Fibroblast of mammary gland (primary cell): ENCODE results near the gene PROC.
A peak's percentile ranks its signal among the peaks of the same experiment; 100 is the strongest.
"Not testable (repeated sequence)": the region's sequence is repeated elsewhere in the genome, so short reads cannot be mapped to it uniquely, and the experiment has no call there.

ENCODE experiments used
- DNase-seq: peaks from one replicate; pipeline ENCODE4 v3.0.0-alpha.2; 2010; ENCODE audit warnings: low read depth
- H3K4me3 ChIP-seq: 2 replicates; pipeline ENCODE4 v1.5.1; 2011; ENCODE audit warnings: low read depth, mild to moderate bottlenecking, low read length, moderate library complexity; ENCODE audit not compliant: control insufficient read depth
- CTCF ChIP-seq: conservative IDR thresholded peaks from 2 replicates; pipeline ENCODE4 v1.5.1; 2011; ENCODE audit warnings: low read depth, low read length, inconsistent platforms; ENCODE audit not compliant: control insufficient read depth, insufficient read depth

PROC gene

GRCh38 chr2:127437056-127437455 is 18.8 kb downstream of the PROC start:
- TF ChIP-seq CTCF: no peak
- DNase-seq: no peak
- H3K4me3 ChIP-seq: no peak overlapping the region

GRCh38 chr2:127437781-127438726 is 19.8 kb downstream of the PROC start:
- DNase-seq: no peak
- no peak overlapping the region for H3K4me3 ChIP-seq
- TF ChIP-seq CTCF: no peak

GRCh38 chr2:127439343-127439742 is 21.1 kb downstream of the PROC start:
- no peak for TF ChIP-seq CTCF
- no peak overlapping the region for H3K4me3 ChIP-seq
- DNase-seq: no peak

- H3K4me3 ChIP-seq: no peak overlapping the region
- DNase-seq: peak; percentile 2
- TF ChIP-seq CTCF: no peak
These were observed 30.3 kb downstream of the PROC start for GRCh38 chr2:127448526-127448925.

- H3K4me3 ChIP-seq: no peak overlapping the region
- DNase-seq: no peak
- TF ChIP-seq CTCF: no peak
These were observed 31.2 kb downstream of the PROC start for GRCh38 chr2:127449414-127449813.

GRCh38 chr2:127449898-127450297 is 31.7 kb downstream of the PROC start:
- TF ChIP-seq CTCF: no peak
- no peak for DNase-seq
- no peak overlapping the region for H3K4me3 ChIP-seq

- TF ChIP-seq CTCF: no peak
- no peak for DNase-seq
- no peak overlapping the region for H3K4me3 ChIP-seq
These were observed 33.8 kb downstream of the PROC start for GRCh38 chr2:127451981-127452380.

GRCh38 chr2:127452423-127452822 is 34.2 kb downstream of the PROC start:
- DNase-seq, H3K4me3 ChIP-seq: not testable (repeated sequence)
